HFF-Myc (cell line): ENCODE data around the gene WWOX.

Source experiments
- DNase-seq: peaks from one replicate; pipeline ENCODE4 v3.0.0-alpha.2; 2011; ENCODE audit warnings: low read depth; ENCODE audit errors: extremely low read depth
- H3K4me3 ChIP-seq: replicated peaks from 2 replicates; pipeline ENCODE4 v1.5.1; 2011; ENCODE audit warnings: low read depth, mild to moderate bottlenecking, control low read depth, low read length
- CTCF ChIP-seq: IDR thresholded peaks from 2 replicates; pipeline ENCODE4 v1.5.1; 2012; ENCODE audit warnings: mild to moderate bottlenecking, low read depth, low read length, control low read depth; ENCODE audit errors: missing control alignments

Gene WWOX

GRCh38 chr16:78395035-78395434, 295.6 kb downstream of the WWOX start:
- DNase-seq: no peak
- no peak for TF ChIP-seq CTCF
- no peak overlapping the region for H3K4me3 ChIP-seq

- no peak for TF ChIP-seq CTCF
- DNase-seq: no peak
- no peak overlapping the region for H3K4me3 ChIP-seq
Observed at GRCh38 chr16:78396046-78396445, 296.6 kb downstream of the WWOX start.

GRCh38 chr16:78396673-78397072, 297.2 kb downstream of the WWOX start:
- TF ChIP-seq CTCF: no peak
- DNase-seq: no peak
- H3K4me3 ChIP-seq: no peak overlapping the region

- no peak overlapping the region for H3K4me3 ChIP-seq
- no peak for TF ChIP-seq CTCF
- DNase-seq: no peak
Observed at GRCh38 chr16:78399384-78399783, 299.9 kb downstream of the WWOX start.

GRCh38 chr16:78402833-78403232, 303.4 kb downstream of the WWOX start:
- TF ChIP-seq CTCF: no peak
- no peak for DNase-seq
- no peak overlapping the region for H3K4me3 ChIP-seq

GRCh38 chr16:78405040-78405439, 305.6 kb downstream of the WWOX start:
- no peak overlapping the region for H3K4me3 ChIP-seq
- TF ChIP-seq CTCF: no peak
- no peak for DNase-seq

GRCh38 chr16:78405833-78406232, 306.4 kb downstream of the WWOX start:
- no peak for DNase-seq
- TF ChIP-seq CTCF: no peak
- no peak overlapping the region for H3K4me3 ChIP-seq
